Measurements from ENCODE around the gene ZNF335. TPM values are rescaled to one million over a fixed set of nuclear protein-coding genes. Genes with fewer than 3 reads are reported as not detected.

Gene ZNF335
- total RNA-seq, 1 donor from 2014 or later, result 7.2 TPM

DNA sequence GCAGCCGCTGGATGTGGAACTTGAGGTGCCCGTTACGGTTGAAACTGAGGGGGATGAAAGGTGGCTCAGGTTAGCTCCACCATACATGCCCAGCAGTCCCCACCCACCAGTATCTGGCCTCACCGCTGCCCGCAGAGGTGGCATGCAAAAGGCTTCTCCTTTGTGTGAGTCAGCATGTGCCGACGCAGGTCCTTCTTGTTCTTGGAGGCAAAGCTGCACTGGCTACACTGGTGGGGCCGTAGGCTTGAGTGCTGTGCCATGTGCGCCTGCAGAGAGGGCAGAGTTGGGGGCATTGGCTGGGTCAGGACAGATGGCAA lies 21.7 kb downstream of the ZNF335 start:
- Mint-ChIP-seq H3K27me3 (ENCODE audit: insufficient read depth, low read depth) (peaks cover 9% of the 10 kb centered on the region), H3K4me3 (no peak overlapping the region), H3K4me1 (no peaks in the 10 kb centered on the region), H3K9me3 (no peaks in the 10 kb centered on the region), H3K36me3 (peaks cover 10% of the 10 kb centered on the region), H3K27ac (no peak overlapping the region)
- Histone ChIP-seq H3K4me2 (no peak overlapping the region), H3K4me1 (no peaks in the 10 kb centered on the region), H3K79me2 (ENCODE audit: low read depth) (no peaks in the 10 kb centered on the region), H4K20me1 (ENCODE audit: low read depth) (no peaks in the 10 kb centered on the region), H2AFZ (replicated peaks) (no peak overlapping the region), H3F3A (ENCODE audit: low read depth) (no peaks in the 10 kb centered on the region), H3K36me3 (no peaks in the 10 kb centered on the region), H3K27ac (no peak overlapping the region), H3K27me3 (no peaks in the 10 kb centered on the region), H3K9ac (no peak overlapping the region), H3K4me3 (no peak overlapping the region), H3K9me3 (ENCODE audit: low read depth) (no peaks in the 10 kb centered on the region)
- DNase-seq (ENCODE audit: low spot score), result no peak
- TF ChIP-seq, protein P1, sequence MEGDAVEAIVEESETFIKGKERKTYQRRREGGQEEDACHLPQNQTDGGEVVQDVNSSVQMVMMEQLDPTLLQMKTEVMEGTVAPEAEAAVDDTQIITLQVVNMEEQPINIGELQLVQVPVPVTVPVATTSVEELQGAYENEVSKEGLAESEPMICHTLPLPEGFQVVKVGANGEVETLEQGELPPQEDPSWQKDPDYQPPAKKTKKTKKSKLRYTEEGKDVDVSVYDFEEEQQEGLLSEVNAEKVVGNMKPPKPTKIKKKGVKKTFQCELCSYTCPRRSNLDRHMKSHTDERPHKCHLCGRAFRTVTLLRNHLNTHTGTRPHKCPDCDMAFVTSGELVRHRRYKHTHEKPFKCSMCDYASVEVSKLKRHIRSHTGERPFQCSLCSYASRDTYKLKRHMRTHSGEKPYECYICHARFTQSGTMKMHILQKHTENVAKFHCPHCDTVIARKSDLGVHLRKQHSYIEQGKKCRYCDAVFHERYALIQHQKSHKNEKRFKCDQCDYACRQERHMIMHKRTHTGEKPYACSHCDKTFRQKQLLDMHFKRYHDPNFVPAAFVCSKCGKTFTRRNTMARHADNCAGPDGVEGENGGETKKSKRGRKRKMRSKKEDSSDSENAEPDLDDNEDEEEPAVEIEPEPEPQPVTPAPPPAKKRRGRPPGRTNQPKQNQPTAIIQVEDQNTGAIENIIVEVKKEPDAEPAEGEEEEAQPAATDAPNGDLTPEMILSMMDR (IDR thresholded peaks at IDR 0.05), result no peak
- TF ChIP-seq EZH2 (IDR thresholded peaks at IDR 0.05), result no peak
- no peak for TF ChIP-seq EZH2phosphoT487 (IDR thresholded peaks at IDR 0.05)

DNA sequence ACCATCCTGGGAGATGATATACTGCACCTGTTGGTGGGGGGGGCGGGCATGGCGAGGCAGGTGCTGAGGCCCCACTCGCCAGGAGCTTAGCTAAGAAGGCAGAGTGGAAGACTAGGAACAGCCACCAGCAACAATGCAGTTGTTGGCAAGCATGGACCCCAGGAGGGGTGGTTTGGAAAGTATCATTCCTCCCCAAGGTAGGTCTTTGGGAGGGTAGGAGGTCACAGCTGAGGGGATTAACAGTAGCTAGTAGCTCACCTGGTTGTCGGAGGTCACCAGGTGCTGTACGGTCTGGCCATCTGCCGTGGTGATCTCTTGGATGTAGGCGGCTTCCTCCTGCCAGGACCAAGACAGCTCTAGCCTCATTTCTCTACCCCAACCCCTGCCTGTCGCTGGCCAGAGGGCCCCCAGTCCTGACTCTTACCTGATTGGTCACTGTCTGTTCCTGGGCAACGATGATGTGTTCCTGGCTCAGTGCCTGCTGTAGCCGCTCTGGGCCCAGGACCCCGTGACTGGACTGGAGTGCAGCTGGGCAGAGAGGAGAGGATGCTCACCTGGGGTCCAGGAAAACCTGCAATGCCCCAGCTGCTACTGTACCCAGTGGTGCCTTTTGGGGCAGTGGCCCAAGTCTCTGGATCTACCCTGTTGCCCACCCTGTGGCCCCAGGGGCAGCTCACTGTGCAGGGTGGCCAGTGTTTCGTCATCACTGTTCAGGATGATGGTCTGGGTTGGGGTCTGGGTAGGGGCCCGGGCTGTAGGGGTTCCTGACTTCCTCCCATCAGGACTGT lies 22.3 kb downstream of the ZNF335 start:
- Mint-ChIP-seq H3K36me3 (peaks cover 14% of the 10 kb centered on the region), H3K4me3 (no peak overlapping the region), H3K27ac (no peak overlapping the region), H3K4me1 (no peaks in the 10 kb centered on the region), H3K27me3 (ENCODE audit: insufficient read depth, low read depth) (peaks cover 9% of the 10 kb centered on the region), H3K9me3 (no peaks in the 10 kb centered on the region)
- Histone ChIP-seq H3F3A (ENCODE audit: low read depth) (no peaks in the 10 kb centered on the region), H4K20me1 (ENCODE audit: low read depth) (no peaks in the 10 kb centered on the region), H3K4me1 (no peaks in the 10 kb centered on the region), H3K36me3 (no peaks in the 10 kb centered on the region), H3K4me3 (no peak overlapping the region), H3K9me3 (ENCODE audit: low read depth) (no peaks in the 10 kb centered on the region), H3K4me2 (no peak overlapping the region), H2AFZ (replicated peaks) (no peak overlapping the region), H3K27me3 (no peaks in the 10 kb centered on the region), H3K9ac (no peak overlapping the region), H3K27ac (no peak overlapping the region), H3K79me2 (ENCODE audit: low read depth) (no peaks in the 10 kb centered on the region)
- TF ChIP-seq, protein P1 (IDR thresholded peaks at IDR 0.05), result no peak
- TF ChIP-seq EZH2phosphoT487 (IDR thresholded peaks at IDR 0.05) (no peak), EZH2 (IDR thresholded peaks at IDR 0.05) (no peak)
- DNase-seq (ENCODE audit: low spot score), result no peak

DNA sequence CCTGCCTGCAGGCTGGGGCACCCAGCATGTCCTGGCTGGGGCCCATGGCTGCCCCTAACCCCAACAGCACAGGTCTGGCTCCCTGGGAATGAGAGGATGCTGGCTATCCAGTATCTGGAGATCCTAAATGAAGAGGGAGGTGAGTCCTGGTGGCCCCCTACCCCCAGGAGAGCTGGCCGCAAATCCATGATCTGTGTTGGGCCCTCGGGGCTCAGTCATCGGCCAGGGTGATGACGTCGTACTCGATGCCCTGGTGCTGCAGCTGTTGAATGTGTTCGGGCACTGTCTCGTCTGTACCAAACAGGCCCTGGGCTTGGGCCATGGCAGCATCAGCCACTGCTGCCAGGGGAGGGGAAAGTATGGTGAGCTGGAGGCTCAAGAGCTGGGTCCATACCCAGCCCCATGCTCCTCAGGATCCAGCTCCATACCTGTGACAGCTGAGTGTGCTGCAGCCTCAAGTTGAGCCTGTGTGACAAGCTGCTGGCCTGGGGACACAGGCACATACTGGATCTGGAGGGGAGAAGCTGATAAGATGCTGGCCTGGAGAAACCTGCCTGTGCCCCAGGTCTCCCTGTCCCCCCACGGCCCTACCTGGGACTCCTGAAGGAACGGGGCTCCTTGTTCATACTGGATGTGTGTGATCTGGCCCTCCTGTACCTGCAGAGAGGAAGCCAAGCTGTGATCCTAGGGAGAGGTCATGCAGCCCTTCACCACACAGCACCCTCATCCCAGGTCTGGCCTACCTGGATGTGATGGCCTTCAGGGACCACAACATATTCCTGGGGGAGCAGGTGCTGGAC lies 23.1 kb downstream of the ZNF335 start:
- H3K4me1 Mint-ChIP-seq, result no peaks in the 10 kb centered on the region
- H4K20me1 ChIP-seq (ENCODE audit: low read depth), result no peaks in the 10 kb centered on the region
- no peak for DNase-seq (ENCODE audit: low spot score)
- H3K4me2 ChIP-seq, result no peak overlapping the region
- no peak overlapping the region for H2AFZ ChIP-seq (replicated peaks)
- no peaks in the 10 kb centered on the region for H3K9me3 Mint-ChIP-seq
- H3K4me1 ChIP-seq, result no peaks in the 10 kb centered on the region
- peaks cover 22% of the 10 kb centered on the region for H3K36me3 Mint-ChIP-seq
- H3K27me3 Mint-ChIP-seq (ENCODE audit: insufficient read depth, low read depth), result peaks cover 9% of the 10 kb centered on the region
- H3K36me3 ChIP-seq, result no peaks in the 10 kb centered on the region
- H3K27ac Mint-ChIP-seq, result no peak overlapping the region
- H3K4me3 Mint-ChIP-seq, result no peak overlapping the region
- H3F3A ChIP-seq (ENCODE audit: low read depth), result no peaks in the 10 kb centered on the region
- no peak overlapping the region for H3K4me3 ChIP-seq
- TF ChIP-seq EZH2phosphoT487 (IDR thresholded peaks at IDR 0.05) (no peak), EZH2 (IDR thresholded peaks at IDR 0.05) (no peak)
- TF ChIP-seq, protein P1 (IDR thresholded peaks at IDR 0.05), result no peak
- H3K27ac ChIP-seq, result no peak overlapping the region
- H3K9ac ChIP-seq, result no peak overlapping the region
- H3K79me2 ChIP-seq (ENCODE audit: low read depth), result no peaks in the 10 kb centered on the region
- H3K27me3 ChIP-seq, result no peaks in the 10 kb centered on the region
- H3K9me3 ChIP-seq (ENCODE audit: low read depth), result no peaks in the 10 kb centered on the region
